ENCODE measurements around the gene GMEB2.
"Not testable (repeated sequence)": the region's sequence is repeated elsewhere in the genome, so short reads cannot be mapped to it uniquely, and the experiment has no call there.

The GMEB2 gene

GRCh38 chr20:63635431-63636141 is 8.7 kb upstream of the GMEB2 start:
- peak; percentile 54 for DNase-seq

- DNase-seq = no peak
Measured at GRCh38 chr20:63633732-63634131, 6.8 kb upstream of the GMEB2 start.

- DNase-seq = not testable (repeated sequence)
Measured at GRCh38 chr20:63631426-63631825, 4.5 kb upstream of the GMEB2 start.

- DNase-seq = not testable (repeated sequence)
Measured at GRCh38 chr20:63630956-63631355, 4.1 kb upstream of the GMEB2 start.

- DNase-seq = peak; percentile 68
Measured at GRCh38 chr20:63628246-63628975, 1.5 kb upstream of the GMEB2 start.

- DNase-seq = no peak
Measured at GRCh38 chr20:63627751-63628245, 897 bp upstream of the GMEB2 start.

- peak; percentile 93 for DNase-seq
Measured at GRCh38 chr20:63627129-63627750, 339 bp upstream of the GMEB2 start.

GRCh38 chr20:63625771-63626423 is 1.0 kb downstream of the GMEB2 start:
- DNase-seq = no peak

- DNase-seq = no peak
Measured at GRCh38 chr20:63624486-63624885, 2.4 kb downstream of the GMEB2 start.

- DNase-seq = no peak
Measured at GRCh38 chr20:63622732-63623131, 4.2 kb downstream of the GMEB2 start.

- no peak for DNase-seq
Measured at GRCh38 chr20:63622096-63622495, 4.8 kb downstream of the GMEB2 start.

GRCh38 chr20:63620991-63621390 is 5.9 kb downstream of the GMEB2 start:
- no peak for DNase-seq

GRCh38 chr20:63619505-63619904 is 7.4 kb downstream of the GMEB2 start:
- DNase-seq = no peak

GRCh38 chr20:63619086-63619485 is 7.8 kb downstream of the GMEB2 start:
- DNase-seq = no peak

- no peak for DNase-seq
Measured at GRCh38 chr20:63618291-63618980, 8.5 kb downstream of the GMEB2 start.

- DNase-seq = no peak
Measured at GRCh38 chr20:63617876-63618265, 9.0 kb downstream of the GMEB2 start.

- no peak for DNase-seq
Measured at GRCh38 chr20:63617092-63617875, 9.6 kb downstream of the GMEB2 start.

GRCh38 chr20:63613863-63614594 is 12.9 kb downstream of the GMEB2 start:
- DNase-seq = not testable (repeated sequence)

GRCh38 chr20:63612276-63612931 is 14.5 kb downstream of the GMEB2 start:
- no peak for DNase-seq

- DNase-seq = no peak
Measured at GRCh38 chr20:63611646-63612045, 15.3 kb downstream of the GMEB2 start.
